Measurements from ENCODE around the gene LRRC41.

GRCh38 chr1:46278807-46279206, 24.6 kb downstream of the LRRC41 start:
- no peak for TF ChIP-seq CTCF (IDR thresholded peaks at IDR 0.05; ENCODE audit: borderline replicate concordance, extremely low read depth, low read length, poor library complexity, severe bottlenecking)
- TF ChIP-seq EZH2 (IDR thresholded peaks at IDR 0.05; ENCODE audit: borderline replicate concordance, low read depth, low read length, severe bottlenecking) = no peak
